Caco-2 (cell line): ENCODE data around the gene ACCSL. TPM values are rescaled to one million over a fixed set of nuclear protein-coding genes. Genes with fewer than 3 reads are reported as not detected.

Experiments
- BruUV-seq: library from RNA; stranded (reverse); fragments of 400-500 nt; replicated peaks from 2 replicates; lab custom pipeline; 2021; lab: Mats Ljungman, UMichigan
- CTCF ChIA-PET: fragments of 300-600 bp; sonication (Branson Sonifier 250); formaldehyde crosslinking; loops from one replicate; lab custom pipeline; 2022; ENCODE audit warnings: antibody characterized with exemption; lab: Charles Lee
- POLR2A ChIA-PET: fragments of 300-600 bp; sonication (Branson Sonifier 250); formaldehyde crosslinking; loops from one replicate; lab custom pipeline; 2022; ENCODE audit warnings: antibody characterized with exemption; lab: Charles Lee
- DNase-seq, 2 experiments: peaks; one replicate each; pipeline versions ENCODE4 v3.0.0 to v3.0.0-alpha.2; 2020 to 2022
- H3K27me3 ChIP-seq: replicated peaks from 2 replicates; pipeline ENCODE4 v1.6.0; 2011; ENCODE audit warnings: low read length; ENCODE audit not compliant: control insufficient read depth, insufficient read depth
- H3K36me3 ChIP-seq: 2 replicates; pipeline ENCODE4 v1.5.1; 2011; ENCODE audit warnings: low read length; ENCODE audit not compliant: control insufficient read depth, insufficient read depth
- H3K4me1 ChIP-seq: fragments of 250-450 bp; sonication (Bioruptor Pico); 2 replicates; pipeline ENCODE4 v1.5.1; 2020; ENCODE audit warnings: mild to moderate bottlenecking
- H3K4me3 ChIP-seq: 2 replicates; pipeline ENCODE4 v1.5.1; 2011; ENCODE audit warnings: low read depth, mild to moderate bottlenecking, control low read depth, low read length
- H3K9me3 ChIP-seq: fragments of 250-450 bp; sonication (Bioruptor Pico); 2 replicates; pipeline ENCODE4 v1.5.1; 2020; ENCODE audit warnings: mild to moderate bottlenecking, moderate library complexity
- H3K27ac Mint-ChIP-seq: one replicate; pipeline ENCODE4 v1.8.0; 2022; ENCODE audit warnings: mixed read lengths; ENCODE audit not compliant: unreplicated experiment
- H3K27me3 Mint-ChIP-seq: one replicate; pipeline ENCODE4 v1.8.0; 2022; ENCODE audit warnings: mixed read lengths; ENCODE audit not compliant: insufficient read depth, unreplicated experiment
- H3K36me3 Mint-ChIP-seq: one replicate; pipeline ENCODE4 v1.8.0; 2022; ENCODE audit warnings: mild to moderate bottlenecking, mixed read lengths; ENCODE audit not compliant: insufficient read depth, unreplicated experiment
- H3K4me1 Mint-ChIP-seq: one replicate; pipeline ENCODE4 v1.8.0; 2022; ENCODE audit warnings: low read depth, mixed read lengths; ENCODE audit not compliant: unreplicated experiment
- H3K4me3 Mint-ChIP-seq: one replicate; pipeline ENCODE4 v1.8.0; 2022; ENCODE audit warnings: mild to moderate bottlenecking, moderate library complexity, mixed read lengths; ENCODE audit not compliant: unreplicated experiment
- H3K9me3 Mint-ChIP-seq: one replicate; pipeline ENCODE4 v1.8.0; 2022; ENCODE audit warnings: mixed read lengths; ENCODE audit not compliant: unreplicated experiment
- CTCF ChIP-seq, 2 experiments: fragments of 200-600 bp in 1 of 2; IDR thresholded peaks; 1 replicate in 1 of 2; 2 replicates in 1 of 2; pipeline versions ENCODE4 v1.5.1 to v1.8.0; 2011 to 2022; ENCODE audit warnings: antibody characterized with exemption in 1 of 2, control low read depth in 1 of 2, inconsistent platforms in 1 of 2, low read depth in 1 of 2, low read length in 1 of 2, mild to moderate bottlenecking in 1 of 2, moderate library complexity in 1 of 2; ENCODE audit not compliant: insufficient read depth in 1 of 2, severe bottlenecking in 1 of 2, unreplicated experiment in 1 of 2
- intact Hi-C: fragments of 100-400 bp; cut with micrococcal nuclease; formaldehyde crosslinking; loops from one replicate; pipeline ENCODE4 v1.10.0; 2022; ENCODE audit not compliant: unreplicated experiment
- total RNA-seq: library from RNA; stranded (reverse); gene quantifications from 2 replicates; pipeline ENCODE4 v1.2.3, GENCODE V29; 2022

ACCSL gene
- total RNA-seq, 1 experiment from 2014 or later = not detected

DNA sequence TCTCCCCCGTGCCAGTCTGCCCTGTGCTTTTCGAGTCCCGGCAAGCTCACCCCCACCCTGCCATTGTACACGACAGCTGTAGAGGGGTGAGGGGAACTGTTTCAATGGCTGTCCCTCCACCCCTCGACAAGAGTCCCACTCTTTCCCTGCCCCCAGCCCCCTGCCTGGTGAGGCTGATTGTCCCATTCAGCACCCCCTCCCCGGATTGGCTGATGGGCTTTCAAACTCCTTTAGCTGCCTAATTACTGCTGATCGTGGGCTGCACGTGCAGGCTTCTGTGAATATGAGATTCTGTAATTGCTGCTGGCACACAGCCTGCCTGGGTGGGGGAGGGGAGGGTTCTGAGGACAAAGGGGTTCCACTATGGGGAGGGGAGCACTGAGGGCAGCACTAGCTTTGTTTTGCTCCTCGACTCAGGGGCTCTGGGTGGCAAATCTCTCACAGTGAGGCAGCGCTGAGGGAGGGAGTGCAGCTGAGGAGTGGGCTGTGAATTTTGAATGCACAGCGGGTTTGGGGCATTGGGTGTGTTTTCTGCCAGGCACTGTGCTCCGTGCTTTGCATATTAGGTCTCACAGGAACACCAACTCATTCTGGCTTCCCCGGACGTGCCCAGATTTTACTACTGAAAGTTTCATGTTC, 42.6 kb upstream of the ACCSL start:
- CTCF ChIA-PET = no interaction called here
- no peak for TF ChIP-seq CTCF (IDR thresholded peaks at IDR 0.05; ENCODE audit: insufficient read depth in 1 of 2, low read depth in 1 of 2, low read length in 1 of 2, severe bottlenecking in 1 of 2, unreplicated experiment in 1 of 2)
- Mint-ChIP-seq H3K4me1 (no peaks in the 10 kb centered on the region), H3K27me3 (peaks cover 3% of the 10 kb centered on the region), H3K9me3 (no peaks in the 10 kb centered on the region), H3K27ac (no peak overlapping the region), H3K4me3 (no peak overlapping the region), H3K36me3 (no peaks in the 10 kb centered on the region)
- Histone ChIP-seq H3K27me3 (no peaks in the 10 kb centered on the region), H3K36me3 (no peaks in the 10 kb centered on the region), H3K4me1 (no peaks in the 10 kb centered on the region), H3K4me3 (no peak overlapping the region), H3K9me3 (no peaks in the 10 kb centered on the region)
- POLR2A ChIA-PET = no interaction called here
- DNase-seq = peak in 1 of 2 experiments; percentile 19
- intact Hi-C loops = no loop called here
- no TSS peak for BruUV-seq

DNA sequence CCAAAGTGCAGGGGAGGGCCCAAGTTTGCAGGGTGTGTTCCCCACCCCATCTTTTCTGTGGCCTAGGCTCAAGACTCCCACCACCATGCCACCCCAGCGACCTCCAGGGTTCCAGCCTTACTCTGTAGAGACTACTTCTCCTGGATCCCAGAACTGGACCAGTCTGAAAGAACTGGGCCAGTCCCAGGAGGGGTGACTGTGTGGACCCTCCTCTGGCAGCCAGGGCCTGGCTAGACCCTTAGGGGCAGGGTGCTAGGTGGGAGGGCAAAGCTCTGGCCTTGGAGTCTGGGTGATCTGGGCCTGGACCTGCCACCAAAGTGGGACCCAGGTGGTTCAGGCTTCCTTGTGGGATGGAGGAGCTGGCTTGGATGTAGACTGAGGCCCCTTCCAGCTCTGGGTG, 41.8 kb upstream of the ACCSL start:
- Histone ChIP-seq H3K36me3 (no peaks in the 10 kb centered on the region), H3K4me3 (no peak overlapping the region), H3K9me3 (no peaks in the 10 kb centered on the region), H3K27me3 (no peaks in the 10 kb centered on the region), H3K4me1 (no peaks in the 10 kb centered on the region)
- peak in 1 of 2 experiments; percentile 26 for DNase-seq
- Mint-ChIP-seq H3K27ac (no peak overlapping the region), H3K4me1 (no peaks in the 10 kb centered on the region), H3K36me3 (no peaks in the 10 kb centered on the region), H3K4me3 (no peak overlapping the region), H3K9me3 (no peaks in the 10 kb centered on the region), H3K27me3 (peaks cover 3% of the 10 kb centered on the region)
- intact Hi-C loops = no loop called here
- ChIA-PET CTCF (no interaction called here), POLR2A (no interaction called here)
- TF ChIP-seq CTCF (IDR thresholded peaks at IDR 0.05; ENCODE audit: insufficient read depth in 1 of 2, low read depth in 1 of 2, low read length in 1 of 2, severe bottlenecking in 1 of 2, unreplicated experiment in 1 of 2) = no peak
- BruUV-seq = no TSS peak

- no peak overlapping the region for H3K27ac Mint-ChIP-seq
- H3K4me3 Mint-ChIP-seq = no peak overlapping the region
- H3K27me3 Mint-ChIP-seq = peaks cover 3% of the 10 kb centered on the region
- ChIA-PET CTCF (no interaction called here), POLR2A (no interaction called here)
- no peak for TF ChIP-seq CTCF (IDR thresholded peaks at IDR 0.05; ENCODE audit: insufficient read depth in 1 of 2, low read depth in 1 of 2, low read length in 1 of 2, severe bottlenecking in 1 of 2, unreplicated experiment in 1 of 2)
- Histone ChIP-seq H3K27me3 (no peaks in the 10 kb centered on the region), H3K9me3 (no peaks in the 10 kb centered on the region), H3K4me1 (no peaks in the 10 kb centered on the region), H3K4me3 (no peak overlapping the region), H3K36me3 (no peaks in the 10 kb centered on the region)
- no TSS peak for BruUV-seq
- no peaks in the 10 kb centered on the region for H3K9me3 Mint-ChIP-seq
- intact Hi-C loops = no loop called here
- no peaks in the 10 kb centered on the region for H3K4me1 Mint-ChIP-seq
- DNase-seq = peak in 1 of 2 experiments; percentile 29
- no peaks in the 10 kb centered on the region for H3K36me3 Mint-ChIP-seq
These were observed 40.8 kb upstream of the ACCSL start for GRCh38 chr11:44006917-44007361.
